GM12878 (cell line): Measurements from ENCODE around the gene DLG1. TPM values are rescaled to one million over a fixed set of nuclear protein-coding genes. Genes with fewer than 3 reads are reported as not detected.

Source experiments
- ATAC-seq: fragments of 200-7000 bp; cut with Tn5 transposase; 3 replicates; pipeline ENCODE4 v1.9.1; 2020; ENCODE audit warnings: mild to moderate bottlenecking, moderate library complexity
- BruUV-seq: library from RNA; stranded (reverse); fragments of 400-500 nt; replicated peaks from 2 replicates; lab custom pipeline; 2021; lab: Mats Ljungman, UMichigan
- CTCF ChIA-PET: fragments of 300-600 bp; sonication (Branson Sonifier 250); formaldehyde crosslinking; extraction: SDS; loops from one replicate; lab custom pipeline; 2021; ENCODE audit warnings: inconsistent platforms; lab: Yijun Ruan, JAX
- POLR2A ChIA-PET: fragments of 350-600 bp; formaldehyde crosslinking; extraction: SDS; loops from one replicate; lab custom pipeline; 2021; ENCODE audit warnings: inconsistent platforms; lab: Charles Lee
- RAD21 ChIA-PET: fragments of 300-600 bp; sonication (Branson Sonifier 250); formaldehyde crosslinking; loops from one replicate; lab custom pipeline; 2023; ENCODE audit warnings: antibody characterized with exemption; ENCODE audit not compliant: unreplicated experiment; lab: Charles Lee
- SMC1A ChIA-PET: fragments of 300-600 bp; sonication (Branson Sonifier 250); formaldehyde crosslinking; loops from one replicate; lab custom pipeline; 2023; ENCODE audit not compliant: unreplicated experiment, uncharacterized antibody; lab: Charles Lee
- DNase-seq: peaks from one replicate; pipeline ENCODE4 v3.0.0-alpha.2; 2011; ENCODE audit warnings: low read depth, low spot score
- FAIRE-seq: peaks from 3 replicates; lab custom pipeline; 2011; peaks lifted over from hg19 to GRCh38; lab: Jason Lieb, UNC
- H2AFZ ChIP-seq: 2 replicates; pipeline ENCODE4 v1.6.0; 2011; ENCODE audit warnings: low read depth, low read length, control low read depth; ENCODE audit not compliant: control insufficient read depth
- H3K27ac ChIP-seq: 2 replicates; pipeline ENCODE4 v1.5.1; 2011; ENCODE audit warnings: control low read depth; ENCODE audit not compliant: control insufficient read depth, insufficient read depth
- H3K27me3 ChIP-seq, 2 experiments: replicated peaks in 1 of 2; 2 replicates each; pipeline versions ENCODE4 v1.6.0 to v1.6.1; 2011; ENCODE audit warnings: low read length in 1 of 2; ENCODE audit not compliant: control insufficient read depth in 2 of 2, insufficient read depth in 2 of 2
- H3K36me3 ChIP-seq, 2 experiments: 2 replicates each; pipeline ENCODE4 v1.5.1; 2011; ENCODE audit warnings: low read length in 1 of 2; ENCODE audit not compliant: control insufficient read depth in 2 of 2, insufficient read depth in 2 of 2
- H3K4me1 ChIP-seq: 2 replicates; pipeline ENCODE4 v1.6.1; 2011; ENCODE audit warnings: mild to moderate bottlenecking, low read length, moderate library complexity, mixed read lengths; ENCODE audit not compliant: control insufficient read depth, insufficient read depth
- H3K4me2 ChIP-seq: 2 replicates; pipeline ENCODE4 v1.6.0; 2011; ENCODE audit warnings: control low read depth; ENCODE audit not compliant: control insufficient read depth, insufficient read depth
- H3K4me3 ChIP-seq: fragments of 200-600 bp; sonication (generic); 2 replicates; pipeline ENCODE4 v1.5.1; 2016
- H3K79me2 ChIP-seq: 2 replicates; pipeline ENCODE4 v1.6.0; 2011; ENCODE audit warnings: low read length; ENCODE audit not compliant: control insufficient read depth, insufficient read depth
- H3K9ac ChIP-seq: 2 replicates; pipeline ENCODE4 v1.8.0; 2011; ENCODE audit warnings: low read length, control low read depth, mixed read lengths; ENCODE audit not compliant: control insufficient read depth, insufficient read depth
- H3K9me3 ChIP-seq: replicated peaks from 3 replicates; pipeline ENCODE4 v1.5.1; 2011; ENCODE audit warnings: mild to moderate bottlenecking, low read length; ENCODE audit not compliant: control insufficient read depth, insufficient read depth
- H4K20me1 ChIP-seq: 2 replicates; pipeline ENCODE4 v1.6.0; 2011; ENCODE audit not compliant: control insufficient read depth, insufficient read depth
- BHLHE40 ChIP-seq, 2 experiments: fragments of 450-650 bp in 1 of 2; IDR thresholded peaks; 2 replicates each; pipeline ENCODE4 v1.6.1; 2011 to 2017; ENCODE audit warnings: low read depth in 2 of 2, borderline replicate concordance in 1 of 2, improper control_type of control experiment in 1 of 2, low read length in 1 of 2, mild to moderate bottlenecking in 1 of 2
- CHD4 ChIP-seq: fragments of 200-600 bp; sonication (generic); IDR thresholded peaks from 2 replicates; pipeline ENCODE4 v1.6.1; 2016; ENCODE audit warnings: mild to moderate bottlenecking
- ELK1 ChIP-seq: IDR thresholded peaks from 2 replicates; pipeline ENCODE4 v1.6.1; 2012; ENCODE audit warnings: low read depth, low read length, improper control_type of control experiment
- GABPA ChIP-seq: IDR thresholded peaks from 2 replicates; pipeline ENCODE4 v1.6.1; 2014; ENCODE audit warnings: antibody characterized with exemption, low read depth, mild to moderate bottlenecking, inconsistent platforms
- IRF5 ChIP-seq: fragments of 450-650 bp; IDR thresholded peaks from 2 replicates; pipeline ENCODE4 v1.6.1; 2017; ENCODE audit warnings: borderline replicate concordance
- LARP7 ChIP-seq: fragments of 450-650 bp; IDR thresholded peaks from 2 replicates; pipeline ENCODE4 v1.6.1; 2017; ENCODE audit warnings: mild to moderate bottlenecking
- MAX ChIP-seq: IDR thresholded peaks from 2 replicates; pipeline ENCODE4 v1.6.1; 2012; ENCODE audit warnings: low read depth, low read length, improper control_type of control experiment
- MTA2 ChIP-seq: fragments of 450-650 bp; IDR thresholded peaks from 2 replicates; pipeline ENCODE4 v1.6.1; 2016; ENCODE audit warnings: low read depth, mild to moderate bottlenecking, moderate library complexity
- NBN ChIP-seq: fragments of 450-650 bp; IDR thresholded peaks from 2 replicates; pipeline ENCODE4 v1.6.1; 2016
- NFYB ChIP-seq: IDR thresholded peaks from 2 replicates; pipeline ENCODE4 v1.6.1; 2011; ENCODE audit warnings: low read depth, mild to moderate bottlenecking, low read length, improper control_type of control experiment, moderate library complexity; ENCODE audit not compliant: insufficient read depth
- NKRF ChIP-seq: fragments of 450-650 bp; conservative IDR thresholded peaks from 2 replicates; pipeline ENCODE4 v1.6.1; 2017; ENCODE audit warnings: mild to moderate bottlenecking, moderate library complexity
- PAX5 ChIP-seq: IDR thresholded peaks from 2 replicates; pipeline ENCODE4 v1.6.1; 2011; ENCODE audit warnings: low read depth, low read length, borderline replicate concordance
- RAD21 ChIP-seq: IDR thresholded peaks from 2 replicates; pipeline ENCODE4 v1.6.1; 2011; ENCODE audit warnings: mild to moderate bottlenecking, low read depth, low read length, moderate library complexity; ENCODE audit not compliant: insufficient read depth
- RAD51 ChIP-seq: fragments of 450-650 bp; IDR thresholded peaks from 2 replicates; pipeline ENCODE4 v1.6.1; 2016; ENCODE audit warnings: moderate library complexity, mild to moderate bottlenecking, inconsistent platforms
- RB1 ChIP-seq: fragments of 450-650 bp; formaldehyde crosslinking; IDR thresholded peaks from 2 replicates; pipeline ENCODE4 v1.6.1; 2017; ENCODE audit warnings: mild to moderate bottlenecking, borderline replicate concordance
- SIX5 ChIP-seq: IDR thresholded peaks from 2 replicates; pipeline ENCODE4 v1.6.1; 2011; ENCODE audit warnings: mild to moderate bottlenecking, low read depth, low read length, moderate library complexity; ENCODE audit not compliant: severe bottlenecking
- SRF ChIP-seq, 2 experiments: IDR thresholded peaks; 2 replicates each; pipeline ENCODE4 v1.6.1; 2011; ENCODE audit warnings: low read depth in 2 of 2, low read length in 2 of 2, mild to moderate bottlenecking in 1 of 2, moderate library complexity in 1 of 2
- YBX1 ChIP-seq: fragments of 450-650 bp; IDR thresholded peaks from 2 replicates; pipeline ENCODE4 v1.6.1; 2016; ENCODE audit warnings: antibody characterized with exemption
- WGBS: methylation state at CpG from one replicate; pipeline ENCODE4 v1.1.6; 2016; ENCODE audit warnings: low lambda C conversion rate; ENCODE audit not compliant: insufficient replicate concordance, insufficient coverage; ENCODE audit errors: missing lambda C conversion rate; 5-methylcytosine and 5-hydroxymethylcytosine counted together
- in situ Hi-C: fragments of 300-500 bp; cut with MboI; formaldehyde crosslinking; loops from 9 replicates; pipeline ENCODE4 v1.14.3; 2018; ENCODE audit warnings: mixed read lengths
- intact Hi-C: fragments of 100-400 bp; cut with micrococcal nuclease; formaldehyde crosslinking; loops from one replicate; pipeline ENCODE4 v1.14.2; 2022; ENCODE audit not compliant: unreplicated experiment
- polyA plus RNA-seq, 11 experiments: library from polyadenylated mRNA; depleted of rRNA in 4 of 11; unstranded in 6 of 11; stranded (reverse) in 5 of 11; fragments of >200 nt; fragmentation: Nextera tagmentation in 4 of 11; fragmentation: Illumina TruSeq in 1 of 11; extraction: Ambion mirVana in 4 of 11; extraction: Trizol in 1 of 11; gene quantifications; 1 replicate in 1 of 11; 2 replicates in 10 of 11; pipeline versions ENCODE4 v1.2.1 to v1.2.3, GENCODE V29; 2011 to 2016; ENCODE audit warnings: inconsistent platforms in 2 of 11, missing spikeins in 2 of 11, low read depth in 1 of 11
- total RNA-seq, 4 experiments: library from RNA; depleted of rRNA in 3 of 4; stranded (reverse); fragments of >200 nt in 3 of 4; fragmentation: Illumina TruSeq in 1 of 4; extraction: Trizol in 1 of 4; gene quantifications; 2 replicates each; pipeline versions ENCODE4 v1.2.1 to v1.2.3, GENCODE V29; 2013 to 2021

DLG1 gene
- total and polyA plus RNA-seq, 10 of the 15 experiments (the other 5 are each of a cell fraction or from before 2014, with no cell fraction given), result 9.2 to 63.1 (median 40.1) TPM

- TF ChIP-seq BHLHE40 (IDR thresholded peaks at IDR 0.05; ENCODE audit: borderline replicate concordance in 1 of 2, low read depth in 2 of 2, low read length in 1 of 2) (no peak), RB1 (no peak), GABPA (no peak), RAD51 (no peak)
Observed at GRCh38 chr3:197178998-197179397, 119.4 kb downstream of the DLG1 start (continued).

GRCh38 chr3:197175503-197175902 is 122.9 kb downstream of the DLG1 start:
- peak; percentile 54 for ATAC-seq
- ChIA-PET CTCF (interaction anchor here (1.0 to 2.1 kb wide), 2 partner anchors 12 to 81 kb away, joined by 3 to 12 read pairs; no protein-coding TSS in a partner anchor), RAD21 (interaction anchor here (1.4 kb wide), 1 partner anchor 12 kb away, joined by 3 read pairs; no protein-coding TSS in a partner anchor), SMC1A (no interaction called here), POLR2A (no interaction called here)
- H2AFZ ChIP-seq, result no peak overlapping the region
- peaks cover 11% of the 10 kb centered on the region; the same call in 1 of the 2 replicates for H3K4me1 ChIP-seq
- no peak overlapping the region for H3K4me3 ChIP-seq
- 51% methylated on average over 3 of the region's 3 CpGs for WGBS
- no peaks in the 10 kb centered on the region for H3K27me3 ChIP-seq
- TF ChIP-seq YBX1 (no peak), MAX (no peak), CHD4 (no peak), ELK1 (no peak), RAD21 (no peak), MTA2 (no peak), NKRF (no peak), LARP7 (no peak), IRF5 (no peak), NBN (no peak), PAX5 (no peak), SIX5 (no peak), NFYB (no peak), SRF (IDR thresholded peaks at IDR 0.05; ENCODE audit: low read depth in 2 of 2, low read length in 2 of 2) (no peak)
- H4K20me1 ChIP-seq, result no peaks in the 10 kb centered on the region
- peak overlapping the region; percentile 56; the same call in 1 of the 2 replicates for H3K27ac ChIP-seq
- peaks cover 0 to 5% of the 10 kb centered on the region in 2 experiments; a peak in 1 of 4 replicates for H3K36me3 ChIP-seq
- no peak overlapping the region for H3K9ac ChIP-seq
- BruUV-seq, result no TSS peak
- DNase-seq, result no peak
- peaks cover 7% of the 10 kb centered on the region for H3K79me2 ChIP-seq
- FAIRE-seq, result no peak
- intact Hi-C loops (no loop called here), in situ Hi-C loops (no loop called here)
- no peaks in the 10 kb centered on the region for H3K9me3 ChIP-seq
- peak overlapping the region; percentile 11; the same call in 1 of the 2 replicates for H3K4me2 ChIP-seq
